OCI-LY1 (cell line): ENCODE results near the gene GPBAR1.

Experiments used
- H2AFZ ChIP-seq: fragments of 200-600 bp; sonication (generic), shearing (Covaris generic); 2 replicates; pipeline ENCODE4 v1.6.0; 2014; ENCODE audit warnings: antibody characterized with exemption, mild to moderate bottlenecking, low read length
- H3F3A ChIP-seq: fragments of 200-600 bp; sonication (generic), shearing (Covaris generic); 2 replicates; pipeline ENCODE4 v1.6.0; 2014; ENCODE audit warnings: mild to moderate bottlenecking, antibody characterized with exemption, low read length, moderate library complexity; ENCODE audit not compliant: insufficient read depth
- H3K27ac ChIP-seq: fragments of 200-600 bp; sonication (generic); 2 replicates; pipeline ENCODE4 v1.5.1; 2014; ENCODE audit warnings: low read length, mixed run types, mild to moderate bottlenecking, low read depth; ENCODE audit not compliant: poor library complexity, severe bottlenecking
- H3K27me3 ChIP-seq: fragments of 200-600 bp; sonication (generic); 2 replicates; pipeline ENCODE4 v1.6.0; 2014; ENCODE audit warnings: antibody characterized with exemption, mild to moderate bottlenecking, low read length, moderate library complexity; ENCODE audit not compliant: insufficient read depth
- H3K36me3 ChIP-seq: fragments of 200-600 bp; sonication (generic); 2 replicates; pipeline ENCODE4 v1.6.1; 2014; ENCODE audit warnings: mild to moderate bottlenecking, antibody characterized with exemption, low read length, moderate library complexity, mixed read lengths; ENCODE audit not compliant: insufficient read depth
- H3K4me1 ChIP-seq: fragments of 200-600 bp; sonication (generic); 2 replicates; pipeline ENCODE4 v1.5.1; 2014; ENCODE audit warnings: mild to moderate bottlenecking, low read length, moderate library complexity; ENCODE audit not compliant: insufficient read depth, severe bottlenecking
- H3K4me2 ChIP-seq: fragments of 200-600 bp; sonication (generic), shearing (Covaris generic); 2 replicates; pipeline ENCODE4 v1.6.1; 2014; ENCODE audit warnings: low read length
- H3K4me3 ChIP-seq: fragments of 200-600 bp; sonication (generic); 2 replicates; pipeline ENCODE4 v1.5.1; 2014; ENCODE audit warnings: low read length, low read depth, mild to moderate bottlenecking, mixed read lengths; ENCODE audit not compliant: poor library complexity, severe bottlenecking
- H3K79me2 ChIP-seq: fragments of 200-600 bp; shearing (Covaris generic); 2 replicates; pipeline ENCODE4 v1.6.1; 2016; ENCODE audit warnings: mixed run types, low read length, mixed read lengths; ENCODE audit not compliant: insufficient read depth
- H3K9ac ChIP-seq: fragments of 200-600 bp; sonication (generic), shearing (Covaris generic); 2 replicates; pipeline ENCODE4 v1.6.1; 2014; ENCODE audit warnings: mild to moderate bottlenecking, low read length, mixed read lengths
- H3K9me2 ChIP-seq: fragments of 200-600 bp; sonication (generic), shearing (Covaris generic); 2 replicates; pipeline ENCODE4 v1.6.1; 2014; ENCODE audit warnings: low read depth, mild to moderate bottlenecking, low read length, mixed read lengths
- H3K9me3 ChIP-seq: fragments of 200-600 bp; shearing (Covaris generic); 2 replicates; pipeline ENCODE4 v1.6.1; 2014; ENCODE audit warnings: low read length, mixed read lengths
- H4K20me1 ChIP-seq: fragments of 200-600 bp; sonication (generic), shearing (Covaris generic); 2 replicates; pipeline ENCODE4 v1.6.0; 2016; ENCODE audit warnings: mild to moderate bottlenecking, low read length; ENCODE audit not compliant: insufficient read depth
- CTCF ChIP-seq: fragments of 200-600 bp; sonication (generic), shearing (Covaris generic); IDR thresholded peaks from 2 replicates; pipeline ENCODE4 v1.5.1; 2017; ENCODE audit warnings: mild to moderate bottlenecking, antibody characterized with exemption, low read length, moderate library complexity, mixed read lengths
- EZH2 ChIP-seq: fragments of 200-600 bp; sonication (generic), shearing (Covaris generic); IDR thresholded peaks from 2 replicates; pipeline ENCODE4 v1.8.0; 2017; ENCODE audit warnings: borderline replicate concordance, mixed run types, mild to moderate bottlenecking, antibody characterized with exemption, low read length, moderate library complexity, mixed read lengths

GPBAR1 gene

GRCh38 chr2:218300141-218300540 lies 39.3 kb downstream of the GPBAR1 start:
- TF ChIP-seq EZH2 (no peak), CTCF (no peak)
- H4K20me1 ChIP-seq = no peaks in the 10 kb centered on the region
- no peaks in the 10 kb centered on the region for H3K27me3 ChIP-seq
- no peak overlapping the region for H3K27ac ChIP-seq
- no peaks in the 10 kb centered on the region for H3K9me3 ChIP-seq
- no peaks in the 10 kb centered on the region for H3F3A ChIP-seq
- peaks cover 3% of the 10 kb centered on the region for H3K4me1 ChIP-seq
- no peaks in the 10 kb centered on the region for H3K36me3 ChIP-seq
- H3K4me2 ChIP-seq = no peak overlapping the region
- no peak overlapping the region for H3K4me3 ChIP-seq
- H3K79me2 ChIP-seq = no peaks in the 10 kb centered on the region
- no peak overlapping the region for H3K9ac ChIP-seq
- H2AFZ ChIP-seq = no peak overlapping the region
- H3K9me2 ChIP-seq = no peaks in the 10 kb centered on the region

GRCh38 chr2:218301176-218301819 lies 40.5 kb downstream of the GPBAR1 start:
- Histone ChIP-seq H3K4me3 (no peak overlapping the region), H4K20me1 (no peaks in the 10 kb centered on the region), H3F3A (no peaks in the 10 kb centered on the region), H3K9me3 (no peaks in the 10 kb centered on the region), H3K9ac (no peak overlapping the region), H3K36me3 (no peaks in the 10 kb centered on the region), H3K4me1 (peaks cover 4% of the 10 kb centered on the region), H3K27ac (no peak overlapping the region), H3K4me2 (no peak overlapping the region), H3K9me2 (no peaks in the 10 kb centered on the region), H2AFZ (no peak overlapping the region), H3K79me2 (no peaks in the 10 kb centered on the region), H3K27me3 (no peaks in the 10 kb centered on the region)
- TF ChIP-seq EZH2 (no peak), CTCF (peak; percentile 94)

- TF ChIP-seq EZH2 (no peak), CTCF (no peak)
- Histone ChIP-seq H3K4me1 (peaks cover 5% of the 10 kb centered on the region), H3F3A (no peaks in the 10 kb centered on the region), H3K4me3 (no peak overlapping the region), H3K9me2 (no peaks in the 10 kb centered on the region), H3K9me3 (no peaks in the 10 kb centered on the region), H3K27ac (no peak overlapping the region), H2AFZ (no peak overlapping the region), H3K9ac (no peak overlapping the region), H3K79me2 (no peaks in the 10 kb centered on the region), H3K36me3 (no peaks in the 10 kb centered on the region), H4K20me1 (no peaks in the 10 kb centered on the region), H3K4me2 (no peak overlapping the region), H3K27me3 (no peaks in the 10 kb centered on the region)
These were observed 44.6 kb downstream of the GPBAR1 start for GRCh38 chr2:218305383-218305782.
